ENCODE data around the gene CEBPE.

GRCh38 chr14:23136566-23137133 is 17.6 kb upstream of the CEBPE start:
- TF ChIP-seq CTCF (conservative IDR thresholded peaks at IDR 0.05; ENCODE audit: low read length) (no peak), EZH2phosphoT487 (IDR thresholded peaks at IDR 0.05; ENCODE audit: borderline replicate concordance) (no peak)

Measured in Loucy (cell line).